ENCODE data around the gene RNF223. TPM values are rescaled to one million over a fixed set of nuclear protein-coding genes. Genes with fewer than 3 reads are reported as not detected.

The RNF223 gene
- total and polyA plus RNA-seq, 2 of the 8 experiments (the other 6 are each of a cell fraction or from before 2014, with no cell fraction given): not detected

DNA sequence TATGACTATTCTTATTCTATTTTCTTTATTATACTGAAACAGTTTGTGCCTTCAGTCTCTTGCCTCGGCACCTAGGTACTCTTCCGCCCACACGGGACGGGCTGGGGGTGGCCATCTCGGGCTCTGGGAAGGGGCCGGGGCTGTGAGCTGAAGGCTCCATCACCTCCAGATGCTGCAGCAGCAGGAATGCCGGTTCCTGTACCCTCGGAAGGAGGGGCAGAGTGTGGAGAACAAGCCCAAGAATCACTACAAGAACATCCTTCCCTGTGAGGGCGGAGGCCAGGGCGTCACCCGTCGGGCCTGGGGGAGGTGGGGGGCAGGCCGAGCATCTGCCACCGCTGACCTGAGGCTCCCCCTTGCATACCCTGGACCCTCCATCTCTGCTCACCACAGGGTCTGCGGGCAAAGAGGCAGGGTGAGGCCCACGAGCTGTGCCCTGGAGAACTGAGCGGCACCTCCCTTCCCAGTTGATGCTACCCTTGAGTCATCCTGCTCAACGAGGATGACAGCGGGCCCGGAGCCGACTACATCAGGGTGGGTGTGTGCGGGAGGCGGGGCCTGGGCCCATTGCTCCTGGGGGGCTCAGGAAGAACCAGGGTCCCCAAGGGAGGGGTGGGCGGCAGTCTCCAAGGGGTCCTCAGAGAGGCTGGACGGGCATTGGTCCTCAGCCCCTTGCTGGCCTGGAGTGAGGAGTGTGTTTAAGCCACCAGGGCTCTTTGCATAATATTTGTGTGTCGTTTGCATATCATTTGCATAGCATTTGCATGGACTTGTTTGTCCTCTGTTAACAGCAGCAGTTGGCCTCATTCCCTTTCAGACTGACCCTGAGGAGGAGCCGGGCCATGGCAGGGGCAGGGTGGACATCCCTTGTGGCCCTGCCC is 7.5 kb downstream of the RNF223 start:
- ChIA-PET POLR2A (ENCODE audit: partially characterized antibody) (interaction anchor here (1.3 to 2.2 kb wide), 4 partner anchors 10 to 34 kb away, joined by 4 to 6 read pairs (median 4); no protein-coding TSS in a partner anchor), CTCF (ENCODE audit: partially characterized antibody) (interaction anchor here (0.8 to 5.8 kb wide), 6 partner anchors 13 to 91 kb away, joined by 3 to 80 read pairs (median 4); partner anchors contain the start of gene PERM1)
- peaks cover 0 to 16% of the 10 kb centered on the region in 2 experiments for H4K20me1 ChIP-seq (replicated peaks in 1 of 2; ENCODE audit: control insufficient read depth in 1 of 2, insufficient read depth in 2 of 2, low read length in 2 of 2)
- H2AFZ ChIP-seq (ENCODE audit: low read length): no peak overlapping the region
- no peak overlapping the region for H4K5ac ChIP-seq (ENCODE audit: insufficient read length, low read depth, low read length)
- H3K4me2 ChIP-seq (ENCODE audit: insufficient read depth in 1 of 2, low read depth in 2 of 2, low read length in 2 of 2): no peak overlapping the region
- H2BK12ac ChIP-seq (ENCODE audit: low read depth, low read length): no peak overlapping the region
- peaks cover 7% of the 10 kb centered on the region; the same call in 1 of the 2 replicates for H3K23me2 ChIP-seq (ENCODE audit: low read depth, low read length)
- H3K23ac ChIP-seq (ENCODE audit: insufficient read length): no peak overlapping the region
- H3K79me1 ChIP-seq (ENCODE audit: low read depth, low read length): no peaks in the 10 kb centered on the region
- H3K4me1 ChIP-seq (replicated peaks in 1 of 4; ENCODE audit: control insufficient read depth in 3 of 4, insufficient read depth in 4 of 4, low read length in 3 of 4): peaks cover 0 to 15% (median 7%) of the 10 kb centered on the region in 4 experiments; a peak in 5 of 7 replicates
- DNase-seq (ENCODE audit: low read depth in 1 of 2, low spot score in 2 of 2) (no peak), FAIRE-seq (no peak)
- H2BK15ac ChIP-seq (ENCODE audit: low read length): no peak overlapping the region
- no peak overlapping the region for H3K4ac ChIP-seq (replicated peaks; ENCODE audit: insufficient read length, low read depth, low read length)
- H3K27me3 ChIP-seq (replicated peaks in 1 of 4; ENCODE audit: control insufficient read depth in 3 of 4, extremely low read depth in 1 of 4, insufficient read depth in 3 of 4, low read length in 3 of 4): peaks cover 4 to 27% (median 22%) of the 10 kb centered on the region in 4 experiments
- H2BK120ac ChIP-seq (replicated peaks; ENCODE audit: low read depth, low read length): no peak overlapping the region
- H3K36me3 ChIP-seq (ENCODE audit: control insufficient read depth in 2 of 4, insufficient read depth in 4 of 4, low read length in 3 of 4): no peaks in the 10 kb centered on the region
- no peak overlapping the region for H2BK5ac ChIP-seq (ENCODE audit: low read depth, low read length)
- no peaks in the 10 kb centered on the region for H3K79me2 ChIP-seq (ENCODE audit: control insufficient read depth in 1 of 2, insufficient read depth in 2 of 2, low read length in 2 of 2)
- TF ChIP-seq JUND (IDR thresholded peaks at IDR 0.05; ENCODE audit: low read length) (no peak), CTBP2 (IDR thresholded peaks at IDR 0.05; ENCODE audit: borderline replicate concordance, insufficient read depth, insufficient read length, low read length) (no peak), RBBP5 (IDR thresholded peaks at IDR 0.05; ENCODE audit: borderline replicate concordance, low read depth, low read length) (no peak), KDM5A (IDR thresholded peaks at IDR 0.05; ENCODE audit: low read length) (no peak), EGR1 (IDR thresholded peaks at IDR 0.05; ENCODE audit: borderline replicate concordance, low read depth, low read length) (no peak)
- H3K9me3 ChIP-seq (ENCODE audit: insufficient read depth in 2 of 2, low read depth in 1 of 2, low read length in 1 of 2): no peaks in the 10 kb centered on the region
- H3K56ac ChIP-seq (replicated peaks; ENCODE audit: insufficient read length, low read depth, low read length): no peak overlapping the region
- peak overlapping the region; percentile 51; the same call in 1 of the 2 replicates for H4K8ac ChIP-seq (ENCODE audit: extremely low read depth, insufficient read depth, low read length)
- no peak overlapping the region for H2AK5ac ChIP-seq (ENCODE audit: low read depth, low read length)
- WGBS, 2 experiments (ENCODE audit: extremely low coverage in 1 of 2, insufficient coverage in 1 of 2, insufficient read length in 1 of 2, insufficient replicate concordance in 2 of 2, low coverage in 1 of 2, low lambda C conversion rate in 2 of 2, missing lambda C conversion rate in 1 of 2): 84% methylated on average over 27 of the region's 27 CpGs; no CpG with 5 or more reads in 1 of the 2 experiments
- H4K91ac ChIP-seq (replicated peaks; ENCODE audit: insufficient read length, low read length): no peak overlapping the region
- H3K27ac ChIP-seq (ENCODE audit: low read depth, low read length): no peak overlapping the region
- H3K18ac ChIP-seq (ENCODE audit: extremely low read depth, low read length): no peak overlapping the region
- no peak overlapping the region for H3K4me3 ChIP-seq (ENCODE audit: extremely low read depth in 1 of 4, insufficient read depth in 2 of 4, low read depth in 3 of 4, low read length in 4 of 4)
- no peak overlapping the region for H3K9ac ChIP-seq (replicated peaks in 1 of 4; ENCODE audit: extremely low read depth in 1 of 4, low read depth in 3 of 4, low read length in 3 of 4)
- no peak overlapping the region for H2BK20ac ChIP-seq (ENCODE audit: low read length)
- H3K14ac ChIP-seq (ENCODE audit: insufficient read length): no peak overlapping the region

Measured in H1 (cell line).